GM21786 (cell line): ENCODE measurements around the gene XPC.

ENCODE experiments used
- ATAC-seq: cut with Tn5 transposase; IDR thresholded peaks from one replicate; pipeline ENCODE4 v1.9.1; 2021; ENCODE audit not compliant: unreplicated experiment

XPC gene

DNA sequence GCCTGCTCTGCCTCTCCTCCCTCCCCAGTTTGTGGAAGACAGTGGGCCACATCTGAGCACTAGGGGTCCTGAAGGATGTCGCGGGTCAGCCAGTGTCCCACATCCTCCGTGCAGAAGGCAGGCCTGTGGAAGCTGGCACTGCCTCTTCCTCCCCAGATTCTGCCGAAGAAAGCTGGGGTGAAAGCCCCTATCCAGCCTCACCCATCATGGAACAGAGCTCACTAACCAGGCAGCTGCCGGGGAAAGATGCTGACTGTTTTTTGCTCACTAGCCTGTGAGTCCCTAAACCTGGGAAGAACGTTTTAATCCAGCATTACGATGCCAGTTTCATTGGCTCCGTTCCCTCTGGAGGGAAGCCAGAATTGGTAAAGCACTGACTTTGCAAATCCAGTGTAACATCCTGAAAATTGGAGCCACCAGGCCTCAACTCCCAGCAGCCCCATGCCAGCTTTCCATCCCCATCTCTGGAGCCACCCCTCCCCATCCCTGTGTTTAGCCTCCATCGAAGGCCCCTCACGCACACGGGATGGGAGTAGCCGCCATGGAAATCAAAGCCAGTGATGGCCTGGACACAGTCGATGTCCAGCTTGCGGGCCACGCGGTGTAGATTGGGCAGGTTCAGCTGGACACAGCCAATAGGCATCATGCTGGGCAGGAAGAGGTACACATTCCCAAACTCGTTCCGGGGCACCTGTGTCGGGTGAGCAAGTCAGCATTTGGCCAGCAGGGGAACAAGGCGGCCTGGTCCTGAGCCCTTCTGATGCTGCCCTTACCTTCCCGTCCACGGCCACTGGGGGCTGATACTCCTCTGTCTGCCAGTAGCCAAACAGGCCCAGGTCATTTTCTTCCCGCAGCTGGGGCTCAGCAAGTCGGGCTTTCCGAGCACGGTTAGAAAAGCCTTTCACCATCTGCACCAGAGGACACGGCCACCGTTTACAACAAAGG, 30.1 kb downstream of the XPC start:
- ATAC-seq, result no peak

DNA sequence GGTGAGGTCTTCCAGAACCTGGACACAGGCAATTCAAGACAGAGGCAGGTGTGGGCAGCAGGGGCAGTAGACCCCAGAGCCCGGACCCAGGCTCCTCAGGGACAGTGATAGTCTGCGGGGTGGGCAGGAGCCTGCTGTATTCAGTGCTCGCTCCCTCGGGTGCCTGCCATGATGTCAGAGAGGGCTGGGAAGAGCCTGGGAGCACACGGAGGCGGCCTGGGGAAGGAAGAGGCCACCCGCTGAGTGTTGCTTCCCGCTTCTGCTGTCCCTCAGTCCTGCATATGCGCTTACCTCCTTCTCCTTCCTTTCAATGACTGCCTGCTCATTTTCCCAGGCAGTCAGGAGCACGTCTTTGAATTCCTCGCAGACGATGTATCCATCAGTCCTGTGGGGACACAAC, 30.8 kb downstream of the XPC start:
- ATAC-seq, result no peak

DNA sequence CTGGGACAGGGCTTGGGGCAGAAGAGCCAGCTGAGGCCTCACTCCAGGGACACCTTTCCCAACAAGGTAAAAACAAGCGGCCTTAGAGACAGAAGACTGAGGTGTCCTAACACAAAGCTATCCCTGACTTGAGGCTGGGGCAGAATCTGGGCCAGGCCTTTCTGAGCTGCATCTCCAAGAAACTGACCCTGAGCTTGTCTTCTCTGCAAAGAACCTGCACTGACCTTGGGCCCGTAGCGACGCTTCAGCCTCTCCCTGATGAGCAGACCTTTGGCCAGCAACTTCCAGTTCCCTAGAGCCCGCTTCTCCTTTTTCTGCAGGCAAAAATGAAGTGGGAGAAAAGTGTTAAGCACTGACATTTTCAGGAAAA, 31.4 kb downstream of the XPC start:
- no peak for ATAC-seq

DNA sequence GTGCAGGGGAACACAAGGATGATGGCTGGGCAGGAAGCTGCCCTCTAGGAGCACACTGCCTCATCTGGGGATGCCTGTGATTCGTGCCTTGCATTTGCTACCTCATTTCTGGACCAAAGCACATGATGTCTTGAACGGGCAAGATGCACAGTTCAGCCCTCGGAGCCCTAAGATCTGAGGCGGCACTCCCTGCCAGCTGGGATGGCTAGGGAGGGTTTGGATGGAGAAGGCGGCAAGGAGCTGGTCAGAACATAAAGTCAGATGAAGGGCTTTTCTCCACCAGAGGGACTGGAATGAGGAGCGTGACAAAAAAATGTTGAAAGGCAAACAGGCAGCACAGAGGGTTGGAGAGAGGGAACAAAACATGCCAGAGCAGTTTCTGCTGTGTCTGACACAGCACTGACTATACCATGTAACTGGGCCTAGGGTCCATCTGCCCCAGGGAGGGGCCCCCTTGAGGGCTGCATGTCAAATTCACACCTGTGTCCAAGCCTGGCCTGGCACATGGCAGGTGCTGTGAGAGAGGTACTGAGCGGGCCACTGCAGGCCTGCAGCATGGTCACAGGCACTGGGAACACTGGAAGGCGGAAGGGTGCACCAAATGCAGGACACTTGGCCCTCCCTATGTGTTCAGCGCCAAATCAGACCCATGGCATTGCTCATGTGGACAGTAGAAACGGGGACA, 31.9 kb downstream of the XPC start:
- ATAC-seq, result no peak

DNA sequence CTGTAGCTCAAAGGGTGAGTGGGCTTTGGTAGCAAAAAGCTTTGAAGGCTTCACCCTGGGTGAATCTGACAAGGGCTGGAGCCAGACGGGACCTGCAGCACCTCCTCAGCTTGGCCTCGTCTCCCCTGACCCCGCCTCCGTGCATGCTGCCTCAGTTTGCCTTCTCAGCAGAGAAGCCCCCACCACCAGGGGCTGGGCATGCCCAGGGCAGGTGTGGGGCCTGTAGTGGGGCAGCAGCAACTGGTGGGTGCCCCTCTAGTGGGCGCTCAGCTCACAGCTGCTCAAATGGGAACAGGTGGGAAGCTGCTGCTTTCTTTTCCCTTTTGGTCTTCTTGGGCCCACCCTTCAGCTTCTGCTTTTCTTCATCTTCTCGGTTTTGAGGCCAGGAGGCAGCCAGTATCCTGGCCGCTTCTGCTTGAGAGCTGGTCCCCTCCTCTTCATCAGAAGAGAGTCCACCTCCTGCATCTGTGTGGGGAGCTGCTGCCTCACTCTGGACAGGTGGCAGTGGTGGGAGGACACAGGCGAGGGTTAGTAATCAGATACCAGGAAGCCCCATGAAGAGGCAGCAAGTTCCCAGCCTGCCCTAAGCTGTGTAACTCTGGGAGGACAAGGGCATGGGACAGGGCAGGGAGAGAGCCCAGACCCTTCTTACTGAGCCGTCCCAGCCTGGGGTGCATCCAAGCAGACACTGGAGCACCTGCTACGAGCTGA, 32.6 kb downstream of the XPC start:
- ATAC-seq, result no peak

DNA sequence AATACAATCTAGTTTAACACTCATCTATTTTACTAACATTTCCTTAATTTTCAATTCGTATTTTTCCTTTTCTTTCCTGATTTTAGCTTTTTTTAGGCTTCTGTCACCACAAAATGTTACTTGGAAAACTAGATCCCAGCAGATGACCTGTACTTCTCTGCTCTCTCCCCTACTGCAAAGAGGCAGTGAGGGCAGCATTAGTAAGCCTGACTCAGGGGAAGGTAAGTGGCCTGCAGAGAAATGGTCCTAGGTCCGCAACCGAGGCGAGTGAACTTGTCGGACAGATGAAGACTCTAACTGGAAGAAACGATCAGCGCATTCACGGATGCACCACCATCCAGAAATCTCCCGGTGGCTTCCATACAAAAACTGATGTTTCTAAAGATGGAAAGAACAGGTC, 33.2 kb downstream of the XPC start:
- no peak for ATAC-seq

DNA sequence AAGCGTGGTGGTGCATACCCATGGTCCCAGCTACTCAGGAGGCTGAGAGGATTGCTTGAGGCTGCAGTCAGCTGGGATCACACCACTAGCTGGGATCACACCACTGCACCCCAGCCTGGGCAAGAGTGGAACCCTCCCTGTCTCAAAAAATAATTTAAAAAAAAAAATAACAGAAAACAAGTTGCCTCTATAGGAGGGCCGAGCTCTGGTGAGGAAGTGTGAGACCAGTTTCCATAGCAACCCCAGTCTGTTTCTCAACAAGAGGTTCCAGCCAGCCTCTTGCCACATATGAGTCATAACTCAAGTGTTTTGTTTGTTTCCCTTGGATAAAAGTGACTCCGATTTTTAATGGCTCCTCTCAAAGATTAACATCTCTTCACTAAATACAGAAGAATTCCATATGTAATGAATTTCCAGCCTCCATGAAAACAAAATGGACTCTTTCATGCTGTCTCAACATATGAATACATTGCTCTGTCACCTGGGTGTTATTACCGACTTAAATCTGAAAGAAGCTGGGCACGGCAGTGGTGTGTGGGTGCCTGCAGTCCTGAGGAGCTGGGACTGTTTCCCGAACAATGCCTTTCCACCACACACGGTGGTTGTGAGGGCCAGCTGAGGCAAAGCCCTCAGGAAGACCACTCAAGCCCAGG, 33.9 kb downstream of the XPC start:
- peak; percentile 97 for ATAC-seq

DNA sequence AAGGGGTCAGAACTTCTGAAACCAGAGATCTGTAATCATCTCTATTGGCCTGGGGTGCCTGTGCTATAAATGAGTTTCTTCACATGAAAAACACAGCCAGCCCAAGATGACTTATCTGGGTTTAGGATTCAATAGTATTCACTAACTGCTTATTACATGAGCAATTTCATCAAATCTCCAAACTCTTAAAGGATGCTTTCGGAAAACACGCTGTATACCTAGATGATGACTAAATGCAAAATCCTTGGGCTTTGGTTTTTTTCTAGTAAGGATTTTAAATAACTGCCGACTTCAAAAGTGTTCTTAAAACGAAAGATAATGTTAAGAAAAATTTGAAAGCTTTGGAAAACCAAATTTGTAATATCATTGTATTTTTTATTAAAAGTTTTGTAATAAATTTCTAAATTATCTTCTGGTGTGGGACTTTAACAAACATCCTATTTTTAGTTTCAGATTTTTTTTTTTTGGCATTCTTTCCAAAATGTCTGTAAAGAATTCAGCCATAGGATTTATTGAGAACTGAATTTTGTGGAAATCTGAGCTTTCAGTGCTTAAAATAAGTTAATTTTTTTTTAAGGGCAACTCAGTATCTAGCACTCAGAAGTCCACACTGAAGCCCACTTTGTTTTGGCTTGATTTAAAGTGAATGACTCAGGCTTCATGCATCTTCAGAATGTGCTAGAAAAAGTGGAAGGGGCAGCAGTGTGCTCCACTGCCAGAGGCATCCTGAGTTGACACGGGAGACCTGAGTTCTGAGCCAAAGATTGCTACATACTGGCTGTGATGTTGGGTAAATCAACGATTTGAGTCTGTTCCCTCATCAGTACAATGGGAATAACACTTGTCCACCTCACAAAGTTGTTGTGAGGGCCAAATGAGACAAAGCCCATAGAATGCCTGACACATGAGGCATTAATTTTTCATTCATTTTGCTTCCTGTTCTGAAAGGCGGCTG, 34.9 kb downstream of the XPC start:
- ATAC-seq, result no peak

DNA sequence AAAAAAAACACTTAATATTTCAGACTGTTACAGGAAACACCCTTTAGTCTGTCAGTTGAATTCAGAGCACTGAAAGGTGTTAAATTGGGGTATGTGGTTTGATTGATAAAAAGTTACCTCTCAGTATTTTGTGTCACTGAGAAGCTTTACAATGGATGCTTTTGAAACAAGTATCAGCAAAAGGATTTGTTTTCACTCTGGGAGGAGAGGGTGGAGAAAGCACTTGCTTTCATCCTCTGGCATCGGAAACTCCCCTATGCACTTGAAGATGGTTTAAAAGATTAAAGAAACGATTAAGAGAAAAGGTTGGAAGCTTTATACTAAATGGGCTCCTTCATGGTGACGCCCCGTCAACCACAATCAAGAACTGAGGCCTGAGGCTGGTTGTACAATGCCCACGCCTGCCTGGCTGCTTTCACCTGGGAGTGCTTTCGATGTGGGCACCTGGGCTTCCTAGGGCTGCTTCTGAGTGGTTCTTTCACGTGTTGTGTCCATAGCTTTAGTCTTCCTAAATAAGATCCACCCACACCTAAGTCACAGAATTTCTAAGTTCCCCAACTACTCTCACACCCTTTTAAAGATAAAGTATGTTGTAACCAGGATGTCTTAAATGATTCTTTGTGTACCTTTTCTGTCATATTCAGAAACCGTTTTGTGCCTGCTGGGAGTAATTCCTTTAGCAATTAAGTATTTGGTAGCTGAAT, 35.7 kb downstream of the XPC start:
- ATAC-seq, result no peak

DNA sequence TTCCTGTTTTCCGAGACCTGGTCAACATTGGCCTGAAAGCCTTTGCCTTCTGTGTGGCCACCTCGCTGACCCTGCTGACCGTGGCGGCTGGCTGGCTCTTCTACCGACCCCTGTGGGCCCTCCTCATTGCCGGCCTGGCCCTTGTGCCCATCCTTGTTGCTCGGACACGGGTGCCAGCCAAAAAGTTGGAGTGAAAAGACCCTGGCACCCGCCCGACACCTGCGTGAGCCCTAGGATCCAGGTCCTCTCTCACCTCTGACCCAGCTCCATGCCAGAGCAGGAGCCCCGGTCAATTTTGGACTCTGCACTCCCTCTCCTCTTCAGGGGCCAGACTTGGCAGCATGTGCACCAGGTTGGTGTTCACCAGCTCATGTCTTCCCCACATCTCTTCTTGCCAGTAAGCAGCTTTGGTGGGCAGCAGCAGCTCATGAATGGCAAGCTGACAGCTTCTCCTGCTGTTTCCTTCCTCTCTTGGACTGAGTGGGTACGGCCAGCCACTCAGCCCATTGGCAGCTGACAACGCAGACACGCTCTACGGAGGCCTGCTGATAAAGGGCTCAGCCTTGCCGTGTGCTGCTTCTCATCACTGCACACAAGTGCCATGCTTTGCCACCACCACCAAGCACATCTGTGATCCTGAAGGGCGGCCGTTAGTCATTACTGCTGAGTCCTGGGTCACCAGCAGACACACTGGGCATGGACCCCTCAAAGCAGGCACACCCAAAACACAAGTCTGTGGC, 36.6 kb downstream of the XPC start:
- ATAC-seq, result no peak

DNA sequence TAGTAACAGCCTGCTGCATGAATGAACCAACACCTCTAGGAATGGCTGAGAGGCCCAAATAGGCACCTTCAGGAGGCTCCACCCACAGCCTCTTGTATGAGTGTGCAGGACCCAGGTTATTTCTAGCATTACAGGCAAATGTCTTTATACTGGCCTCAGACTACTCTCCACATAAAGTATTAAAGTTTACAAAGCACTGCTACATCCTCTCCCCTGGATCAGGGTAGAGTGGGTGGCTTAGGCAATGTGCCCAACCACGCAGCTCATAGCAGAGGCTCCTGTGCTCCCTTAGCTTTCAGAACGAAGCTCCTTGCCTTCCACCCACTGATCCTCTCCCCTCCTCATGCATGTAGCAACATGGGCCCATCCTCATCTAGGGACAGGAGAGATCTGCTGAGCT, 37.3 kb downstream of the XPC start:
- no peak for ATAC-seq

DNA sequence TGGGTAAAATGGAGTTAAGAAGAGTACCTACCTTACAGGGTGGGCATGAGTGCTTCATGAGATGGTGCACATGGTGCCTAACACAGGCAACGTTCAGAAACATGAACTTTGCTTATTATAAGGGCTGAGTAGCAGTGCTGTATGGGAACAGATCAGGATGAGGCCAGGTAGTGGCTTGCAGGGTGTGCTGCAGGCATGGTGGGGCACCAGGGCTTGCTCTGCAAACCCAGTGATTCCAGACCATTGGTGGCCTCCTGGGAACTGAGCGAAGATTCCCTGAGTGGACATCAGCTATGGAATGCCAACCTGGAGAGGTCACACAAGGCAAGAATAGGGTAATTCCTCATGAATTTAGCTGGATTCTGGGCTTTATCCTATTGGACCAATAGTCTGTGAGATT, 37.7 kb downstream of the XPC start:
- ATAC-seq, result no peak

DNA sequence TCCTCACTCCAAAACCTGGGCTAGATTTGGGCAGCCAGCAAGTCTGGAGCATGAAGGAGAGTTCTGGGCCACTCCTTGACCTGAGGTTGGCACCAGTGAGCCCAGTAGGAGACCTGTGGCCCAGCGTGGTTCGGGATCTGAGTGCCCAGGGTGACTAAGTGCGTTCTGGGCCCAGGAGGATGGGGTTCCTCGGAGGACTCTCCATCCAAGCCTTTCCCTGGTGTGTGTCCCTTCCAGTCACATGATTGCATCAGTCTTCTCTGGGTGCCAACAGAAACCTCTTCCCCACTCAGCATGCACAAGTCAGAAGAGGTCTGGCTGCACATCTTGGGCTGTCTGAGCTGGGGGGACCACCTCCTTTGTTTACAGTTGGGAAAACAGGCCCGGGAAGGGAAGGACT, 38.6 kb downstream of the XPC start:
- no peak for ATAC-seq

DNA sequence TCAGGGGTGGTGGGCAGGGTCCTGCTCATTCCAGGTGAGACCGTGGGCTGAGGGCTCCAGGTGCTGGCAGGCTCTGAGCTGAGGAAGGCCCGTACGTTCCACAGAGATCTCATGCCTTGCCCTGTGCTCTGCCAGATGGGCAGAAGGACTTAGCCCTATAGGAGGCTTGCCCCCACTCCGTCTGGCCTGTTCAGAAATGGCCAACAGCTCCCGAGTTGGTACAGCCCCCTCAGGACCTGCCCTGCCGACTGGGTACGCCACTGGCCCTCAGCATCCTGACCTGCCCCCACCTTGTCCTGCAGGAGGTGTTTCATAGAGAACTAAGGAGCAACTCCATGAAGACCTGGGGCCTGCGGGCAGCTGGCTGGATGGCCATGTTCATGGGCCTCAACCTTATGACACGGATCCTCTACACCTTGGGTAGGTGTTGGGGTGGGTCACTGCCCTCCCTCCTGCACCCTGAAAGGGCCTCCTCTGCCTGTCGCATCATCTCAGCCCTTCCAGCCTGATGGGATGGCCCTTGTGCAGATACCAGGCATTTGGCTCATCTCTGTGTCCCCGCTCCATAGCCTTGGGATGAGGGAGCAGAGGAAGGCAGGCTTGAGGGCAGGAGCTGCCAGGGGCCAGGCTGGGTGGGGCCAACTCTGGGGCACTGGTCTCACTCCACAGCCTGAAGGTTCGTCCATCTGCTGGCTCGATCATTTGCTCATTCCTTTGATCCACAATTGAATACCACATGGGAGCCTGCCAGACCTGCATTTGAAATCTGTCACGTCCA, 39.3 kb downstream of the XPC start:
- ATAC-seq, result no peak

DNA sequence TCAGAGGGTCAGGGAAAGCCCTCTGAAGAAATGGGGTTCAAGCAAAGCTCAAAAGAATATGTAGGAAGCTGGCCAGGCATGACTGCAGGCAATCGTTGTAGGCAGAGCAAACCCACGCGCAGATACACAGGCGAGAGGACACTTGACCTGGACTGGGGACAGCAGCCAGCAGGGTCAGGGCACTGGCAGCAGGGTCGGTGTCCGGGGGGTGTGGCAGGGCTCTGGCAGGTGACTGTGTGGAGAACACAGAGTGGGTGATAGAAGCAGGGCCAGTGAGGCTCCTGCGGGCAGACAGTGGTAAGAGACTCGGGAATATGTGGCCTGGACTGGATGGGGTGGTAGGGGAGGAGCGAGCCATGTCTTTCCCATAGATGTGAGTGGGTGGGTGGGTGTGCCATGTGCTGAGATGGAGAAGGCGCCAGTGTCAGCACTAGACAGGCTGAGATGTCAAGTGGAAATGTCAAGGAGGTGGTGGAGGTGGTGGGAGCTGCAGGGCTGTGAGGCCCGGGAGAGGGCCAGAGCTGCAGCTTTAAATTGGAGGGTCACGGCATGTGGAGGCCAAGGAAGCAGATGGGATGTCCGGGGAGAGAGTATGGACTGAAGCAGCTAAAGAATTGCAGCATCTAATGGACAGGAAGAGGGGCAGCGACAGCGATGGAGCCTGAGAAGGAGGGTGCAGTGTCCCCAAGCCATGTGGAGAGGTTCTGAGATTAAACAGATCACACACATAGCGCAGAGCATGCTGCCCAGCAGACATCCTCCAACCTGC, 40.1 kb downstream of the XPC start:
- ATAC-seq, result no peak

DNA sequence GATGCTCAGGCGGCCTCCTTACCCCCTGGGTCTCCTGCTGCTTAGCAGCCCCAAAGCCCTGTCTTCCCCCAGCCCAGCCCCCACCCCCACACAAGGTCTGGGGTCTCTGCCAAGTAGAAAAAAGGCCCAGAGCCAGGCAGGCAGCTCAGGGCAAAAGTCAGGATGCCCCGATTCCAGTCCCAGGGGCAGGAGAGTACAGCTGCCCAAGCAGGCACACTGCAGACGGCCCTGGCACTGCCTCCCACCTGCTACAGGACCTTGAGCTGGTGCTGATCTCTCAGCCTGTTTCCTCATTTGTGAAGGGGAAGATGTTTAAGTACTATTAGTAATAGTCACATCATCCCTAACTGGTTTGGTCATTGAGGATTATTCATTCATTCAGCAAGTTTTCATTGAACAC, 41.0 kb downstream of the XPC start:
- ATAC-seq, result no peak

DNA sequence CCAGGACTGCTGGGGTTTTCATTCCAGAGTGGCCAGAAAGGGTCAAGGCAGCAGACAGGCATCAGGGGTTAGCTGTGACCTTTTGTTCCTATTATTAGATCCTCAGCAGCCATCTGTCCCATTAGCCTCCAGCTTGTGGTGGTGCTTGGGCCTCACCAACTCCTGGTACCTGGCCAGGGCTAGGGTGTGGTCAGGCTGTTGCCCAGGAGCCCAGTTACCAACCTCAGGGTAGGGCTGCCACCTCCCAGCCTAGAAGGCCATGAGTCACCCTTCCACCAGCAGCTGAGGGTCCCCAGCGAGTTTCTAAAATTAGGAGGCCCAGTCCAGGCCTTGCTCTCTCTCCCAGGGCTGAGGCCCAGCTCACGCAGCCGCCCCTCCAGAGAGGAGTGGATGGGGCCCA, 41.4 kb downstream of the XPC start:
- ATAC-seq, result no peak
